Measurements from ENCODE around the gene FPR3.
"Not testable (repeated sequence)": the region's sequence is repeated elsewhere in the genome, so short reads cannot be mapped to it uniquely, and the experiment has no call there.

FPR3 gene, protein sequence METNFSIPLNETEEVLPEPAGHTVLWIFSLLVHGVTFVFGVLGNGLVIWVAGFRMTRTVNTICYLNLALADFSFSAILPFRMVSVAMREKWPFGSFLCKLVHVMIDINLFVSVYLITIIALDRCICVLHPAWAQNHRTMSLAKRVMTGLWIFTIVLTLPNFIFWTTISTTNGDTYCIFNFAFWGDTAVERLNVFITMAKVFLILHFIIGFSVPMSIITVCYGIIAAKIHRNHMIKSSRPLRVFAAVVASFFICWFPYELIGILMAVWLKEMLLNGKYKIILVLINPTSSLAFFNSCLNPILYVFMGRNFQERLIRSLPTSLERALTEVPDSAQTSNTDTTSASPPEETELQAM

DNA sequence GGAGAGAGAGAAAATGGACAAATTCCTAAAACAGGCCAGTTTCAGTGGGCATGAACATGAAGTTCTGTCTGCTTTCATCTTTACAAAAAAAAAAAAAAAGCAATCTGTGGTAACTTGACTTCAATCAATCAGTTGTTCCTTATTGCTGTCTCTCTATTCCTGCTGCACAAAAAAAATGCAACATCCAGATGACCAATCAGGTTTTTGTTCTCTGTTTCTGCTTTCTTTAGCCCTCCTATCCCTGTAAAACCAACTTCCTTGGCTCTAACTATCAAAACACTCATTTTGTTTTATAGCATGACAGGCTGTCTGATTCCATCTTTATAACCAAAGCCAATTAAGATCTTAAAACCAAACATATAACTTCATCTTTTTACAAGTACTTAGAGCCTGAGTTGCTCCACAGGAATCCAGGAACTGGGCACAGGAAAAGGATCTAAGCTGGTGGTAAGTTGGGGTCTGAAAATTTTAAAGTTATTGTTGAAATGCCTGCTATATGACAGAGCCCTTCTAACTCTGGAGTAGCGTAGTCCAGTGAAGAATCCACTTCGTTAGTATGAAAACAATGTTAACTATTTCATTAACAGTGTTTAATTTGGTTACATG, at the start of gene FPR3:
Gene FPR3, plus strand, starts transcription at position 273 of the 606 bp plus-strand sequence. CDS start 28,592 bp downstream, outside the sequence.
- DNase-seq (ENCODE audit: low read depth in 3 of 3, low spot score in 1 of 3) = no peak

DNA sequence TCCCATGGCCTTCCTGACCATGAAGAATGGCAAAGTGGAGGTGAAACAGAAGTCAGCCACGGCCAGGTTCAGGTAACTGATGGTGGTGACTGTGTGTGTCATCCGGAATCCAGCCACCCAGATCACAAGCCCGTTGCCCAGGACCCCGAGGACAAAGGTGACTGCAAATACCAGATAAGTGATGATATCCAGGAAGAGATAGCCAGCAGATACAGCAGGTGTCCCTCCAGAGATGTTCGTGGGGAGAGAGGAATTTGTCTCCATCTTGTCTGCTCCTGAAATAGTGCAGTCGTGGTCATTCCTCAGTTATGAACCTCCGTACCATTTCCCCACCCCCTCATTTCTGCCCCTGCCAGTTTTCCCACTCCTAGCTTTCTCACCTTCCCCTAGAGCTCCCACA, 48.2 kb upstream of the FPR3 start:
- no peak for DNase-seq (ENCODE audit: low read depth in 3 of 3, low spot score in 1 of 3)

DNA sequence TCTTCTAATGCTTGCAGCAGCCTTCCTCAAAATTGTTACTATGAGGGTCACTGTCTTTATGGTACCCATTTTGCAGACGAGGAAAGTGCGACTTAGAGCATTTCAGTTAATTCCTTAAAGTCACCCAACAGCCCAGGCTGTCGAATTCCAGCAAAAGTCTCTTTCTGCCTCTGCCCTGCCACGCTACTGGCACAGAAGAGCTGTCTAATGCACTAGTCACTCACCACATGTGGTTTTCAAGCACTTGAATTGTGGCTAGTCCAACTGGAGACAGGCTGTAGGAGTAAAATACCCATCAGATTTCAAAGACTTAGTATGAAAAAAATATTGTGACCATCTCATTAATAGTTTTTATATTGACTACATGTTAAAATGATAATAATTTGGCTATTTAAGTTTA, 45.0 kb upstream of the FPR3 start:
- no peak for DNase-seq (ENCODE audit: low read depth in 3 of 3, low spot score in 1 of 3)

DNA sequence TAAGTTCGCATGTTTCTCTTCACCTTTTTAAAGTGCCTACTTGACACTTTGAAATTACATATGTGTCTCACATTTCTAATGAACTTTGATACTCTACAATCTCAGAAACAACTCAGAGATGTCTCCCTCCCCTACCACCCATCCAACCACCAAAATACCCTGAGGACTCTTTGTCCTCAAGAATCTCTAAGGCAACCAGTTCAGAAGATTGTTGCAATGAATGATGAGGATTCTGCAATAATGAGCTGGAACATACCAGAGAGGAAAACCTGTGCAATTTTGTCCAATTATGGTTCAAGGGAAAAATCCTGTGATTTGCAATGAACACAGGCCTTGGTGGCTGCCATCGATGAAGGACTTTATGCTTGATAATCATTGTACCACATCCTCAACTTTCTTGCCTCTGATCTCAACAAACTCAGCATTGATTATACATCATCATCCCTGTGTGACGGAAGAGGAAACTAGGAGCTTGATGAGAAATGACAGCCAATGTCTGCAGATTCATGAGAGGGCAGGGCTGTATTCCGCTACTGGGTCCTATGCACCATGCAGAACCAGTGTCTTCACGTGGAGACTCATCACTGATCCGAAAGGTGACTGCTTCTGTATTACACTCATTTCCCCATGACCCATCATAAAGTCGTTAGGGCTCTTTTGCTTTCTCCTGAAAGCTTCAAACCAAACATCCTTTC, 44.4 kb upstream of the FPR3 start:
- no peak for DNase-seq (ENCODE audit: low read depth in 3 of 3, low spot score in 1 of 3)

DNA sequence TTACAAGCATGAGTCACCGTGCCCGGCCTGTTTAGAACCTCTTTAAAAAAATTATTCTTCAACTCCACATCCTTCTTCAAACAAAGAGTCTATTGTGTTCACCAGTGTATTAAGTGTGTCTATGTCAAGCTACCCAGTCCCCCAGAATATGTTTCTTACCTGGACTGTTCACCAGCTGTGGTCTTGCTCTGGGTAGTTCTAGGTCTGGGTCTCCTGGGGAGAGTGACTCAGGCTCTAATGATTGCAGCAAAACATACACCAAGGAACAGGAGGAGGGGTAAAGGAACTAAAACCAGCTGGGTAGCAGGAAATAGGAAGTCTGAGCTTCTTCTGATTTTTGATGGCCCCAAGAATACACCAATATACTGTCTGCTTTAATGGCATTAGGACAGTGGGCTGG, 43.3 kb upstream of the FPR3 start, which contains the start of gene FPR1:
Gene FPR1, minus strand, starts transcription at position 224 of the 400 bp plus-strand sequence. CDS start 4,884 bp downstream, outside the sequence.
- DNase-seq (ENCODE audit: low read depth in 3 of 3, low spot score in 1 of 3) = no peak

DNA sequence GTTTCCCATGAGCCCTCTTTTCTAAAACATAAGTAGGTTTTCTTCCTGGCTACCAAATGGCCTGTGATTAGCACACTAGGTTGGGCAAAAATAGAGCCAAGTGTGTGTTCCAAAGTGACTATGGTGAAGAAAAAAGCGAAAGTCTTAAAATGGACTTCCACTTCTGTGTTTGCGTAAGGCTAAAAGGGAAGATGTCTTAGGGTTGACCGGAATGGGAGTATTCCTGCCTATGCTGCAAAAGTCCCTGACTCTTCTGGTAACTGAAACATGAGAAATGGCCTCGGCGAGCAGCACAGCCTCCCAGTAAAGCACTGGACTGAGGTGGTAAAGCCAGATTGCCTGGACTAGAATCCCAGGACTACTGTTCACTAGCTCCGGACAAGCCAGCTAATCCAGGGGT, 40.8 kb upstream of the FPR3 start:
- no peak for DNase-seq (ENCODE audit: low read depth in 3 of 3, low spot score in 1 of 3)

DNA sequence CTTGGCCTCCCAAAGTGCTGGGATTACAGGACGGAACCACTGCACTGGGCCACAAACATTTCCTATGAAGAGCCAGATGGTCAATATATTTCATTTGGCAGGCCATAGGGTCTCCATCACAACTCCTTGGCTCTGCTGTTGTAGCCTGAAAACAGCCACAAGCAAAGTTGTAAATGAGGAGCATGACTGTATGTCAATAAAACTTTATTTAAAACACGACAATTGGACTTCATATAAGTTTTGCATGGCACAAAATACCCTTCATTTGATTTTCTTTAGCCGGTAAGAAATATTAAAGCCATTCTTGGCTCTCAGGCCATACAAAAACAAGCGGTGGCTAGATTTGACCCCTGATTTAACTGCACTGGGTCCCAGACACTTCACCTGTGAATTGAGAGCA, 40.2 kb upstream of the FPR3 start:
- no peak for DNase-seq (ENCODE audit: low read depth in 3 of 3, low spot score in 1 of 3)

DNA sequence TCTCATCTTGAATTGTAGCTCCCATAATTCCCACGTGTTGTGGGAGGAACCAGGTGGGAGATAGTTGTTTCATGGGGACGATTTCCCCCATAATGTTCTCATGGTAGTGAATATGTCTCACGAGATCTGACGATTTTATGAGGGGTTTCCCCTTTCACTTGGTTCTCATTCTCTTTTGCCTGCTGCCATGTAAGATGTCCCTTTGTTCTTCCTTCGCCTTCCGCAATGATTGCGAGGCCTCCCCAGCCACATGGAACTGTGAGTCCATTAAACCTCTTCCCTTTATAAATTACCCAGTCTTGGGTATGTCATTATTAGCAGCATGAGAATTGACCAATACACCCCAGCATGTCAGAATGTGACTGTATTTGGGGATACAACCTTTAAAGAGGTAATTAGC, 39.4 kb upstream of the FPR3 start:
- no peak for DNase-seq (ENCODE audit: low read depth in 3 of 3, low spot score in 1 of 3)

DNA sequence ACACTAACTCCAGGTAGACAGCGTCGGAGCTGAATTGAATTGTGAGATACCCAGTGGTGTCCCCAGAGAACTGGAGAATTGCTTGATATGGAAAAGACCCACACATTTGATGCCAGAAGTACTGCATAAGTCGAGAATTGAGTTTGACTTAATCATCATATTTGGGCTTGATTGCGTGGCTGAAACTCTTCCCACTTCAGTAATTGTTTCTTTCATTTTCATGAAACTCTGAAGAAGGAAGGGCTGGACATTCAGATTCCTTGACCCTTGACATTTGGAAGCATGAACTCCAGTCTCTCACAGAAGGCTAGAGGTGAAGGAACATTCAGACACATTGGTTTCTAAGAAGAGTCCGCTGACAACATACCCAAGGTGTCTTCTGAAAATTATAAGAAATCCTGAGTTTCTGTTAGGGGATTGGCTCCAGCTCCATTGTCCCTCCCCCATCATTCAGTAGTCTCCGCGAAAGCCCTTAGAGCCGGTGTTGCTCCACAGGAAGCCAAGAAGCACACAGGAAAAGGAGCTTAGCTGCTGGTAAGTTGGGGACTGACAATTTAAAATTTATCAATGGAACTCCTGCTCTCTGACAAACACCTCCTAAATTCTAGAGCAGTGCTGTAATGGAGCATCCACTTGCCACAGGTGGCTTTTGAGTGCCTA, 34.1 kb upstream of the FPR3 start, which contains the start of gene FPR2:
Gene FPR2, plus strand, starts transcription at position 484 of the 660 bp plus-strand sequence. CDS start 7,479 bp downstream, outside the sequence.
- DNase-seq (ENCODE audit: low read depth in 3 of 3, low spot score in 1 of 3) = no peak

DNA sequence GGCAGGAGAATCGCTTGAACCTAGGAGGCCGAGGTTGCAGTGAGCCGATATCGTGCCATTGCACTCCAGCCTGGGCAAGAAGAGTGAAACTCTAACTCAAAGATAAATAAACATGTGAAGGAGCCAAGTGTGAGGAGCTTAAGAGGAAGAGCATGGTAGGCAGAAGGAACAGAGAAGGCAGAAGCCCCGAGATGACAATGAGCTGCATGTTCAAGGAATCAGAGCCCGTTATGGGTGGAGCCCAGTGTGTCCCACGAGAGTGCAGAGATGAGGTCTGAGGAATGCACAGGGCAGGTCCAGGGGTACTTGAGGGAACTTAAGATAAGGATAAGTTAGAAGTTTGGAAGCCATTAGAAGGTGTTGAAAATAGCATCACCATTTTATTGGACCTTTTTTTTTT, 33.3 kb upstream of the FPR3 start:
- no peak for DNase-seq (ENCODE audit: low read depth in 3 of 3, low spot score in 1 of 3)

DNA sequence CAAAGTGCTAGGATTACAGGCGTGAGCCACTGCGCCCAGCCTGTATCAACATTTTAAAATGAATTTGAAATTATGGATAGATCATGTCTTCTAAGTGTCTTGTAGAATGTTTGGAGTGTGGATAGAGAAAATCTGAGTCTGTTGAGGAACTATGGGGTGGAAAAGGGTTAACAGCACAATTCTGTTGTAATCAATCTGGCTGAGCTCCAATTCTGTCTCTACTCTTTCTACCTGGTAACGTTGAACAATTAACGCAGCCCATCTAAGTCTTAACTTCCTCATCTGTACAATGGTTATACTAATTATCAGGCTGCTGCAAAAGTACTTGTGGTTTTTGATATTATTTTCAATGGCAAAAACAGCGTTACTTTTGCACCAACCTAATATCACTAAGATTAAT, 29.9 kb upstream of the FPR3 start:
- DNase-seq (ENCODE audit: low read depth in 3 of 3, low spot score in 1 of 3) = no peak

DNA sequence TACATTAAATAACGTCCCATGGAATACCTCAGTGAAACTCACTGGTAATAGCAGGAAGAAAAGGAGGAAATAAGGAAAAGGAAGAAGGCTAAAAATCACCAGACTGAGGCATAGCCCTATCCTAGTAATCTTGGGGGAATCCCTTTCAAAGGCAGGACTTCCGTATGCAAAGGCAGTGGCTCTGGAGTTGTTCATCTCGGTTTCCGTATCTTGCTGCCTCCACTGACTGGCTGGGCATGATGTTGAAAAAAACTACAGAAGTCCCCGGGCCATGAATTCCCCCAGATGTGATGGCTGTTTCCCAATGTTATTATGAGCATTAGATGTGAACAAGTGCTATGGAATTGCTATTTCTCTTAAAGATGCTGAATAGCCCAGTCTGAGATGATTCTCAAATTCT, 28.5 kb upstream of the FPR3 start:
- DNase-seq (ENCODE audit: low read depth in 3 of 3, low spot score in 1 of 3) = no peak

DNA sequence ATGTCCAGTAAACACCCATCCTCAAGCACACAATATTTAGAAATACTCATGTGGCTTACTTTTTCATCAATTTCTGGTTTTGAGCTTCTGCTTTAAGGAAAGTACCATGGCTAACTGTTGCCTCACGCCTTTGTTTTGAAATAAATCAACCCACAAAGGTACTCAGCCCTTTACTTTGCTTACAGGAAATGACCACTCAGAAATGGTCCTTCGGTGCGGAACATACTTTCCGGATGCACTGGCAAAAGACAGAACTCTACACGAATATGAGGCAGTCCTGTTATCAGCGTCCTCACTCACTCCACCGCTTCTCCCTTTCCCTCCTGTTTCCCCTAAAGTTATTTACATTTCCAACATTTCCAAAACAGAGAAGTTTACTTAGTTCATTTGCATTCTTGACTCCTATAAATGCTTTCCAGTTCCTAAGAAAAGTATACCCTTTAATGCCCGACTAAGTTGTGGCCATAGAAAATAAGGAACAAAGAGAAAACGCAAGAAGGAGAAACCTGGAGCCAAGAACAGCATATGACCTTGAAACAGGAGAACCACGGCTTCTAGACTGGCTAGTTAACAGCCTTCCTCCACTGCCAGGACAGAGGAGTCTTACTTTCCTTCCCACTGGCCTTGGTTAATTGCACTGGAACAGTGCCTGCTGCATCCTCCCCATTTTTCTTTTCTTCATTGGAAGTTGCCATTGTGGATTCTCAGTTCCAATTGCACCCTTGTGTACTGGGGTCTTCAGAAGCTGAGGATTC, 23.4 kb upstream of the FPR3 start:
- DNase-seq (ENCODE audit: low read depth in 3 of 3, low spot score in 1 of 3) = no peak

DNA sequence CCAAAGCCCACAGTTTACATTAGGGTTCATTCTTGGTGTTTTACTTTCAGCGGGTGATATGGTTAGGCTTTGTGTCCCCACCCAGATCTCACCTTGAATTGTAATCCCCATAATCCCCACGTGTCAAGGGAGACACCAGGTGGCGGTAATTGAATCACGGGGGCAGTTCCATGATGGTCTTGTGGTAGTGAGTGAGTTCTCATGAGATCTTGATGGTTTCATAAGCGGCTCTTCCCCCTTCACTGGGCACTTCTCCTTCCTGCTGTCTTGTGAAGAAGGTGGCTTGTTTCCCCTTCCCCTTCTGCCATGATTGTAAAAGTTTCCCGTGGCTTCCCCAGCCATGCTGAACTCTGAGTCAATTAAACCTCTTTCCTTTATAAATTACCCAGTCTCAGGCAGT, 22.0 kb upstream of the FPR3 start:
- no peak for DNase-seq (ENCODE audit: low read depth in 3 of 3, low spot score in 1 of 3)

DNA sequence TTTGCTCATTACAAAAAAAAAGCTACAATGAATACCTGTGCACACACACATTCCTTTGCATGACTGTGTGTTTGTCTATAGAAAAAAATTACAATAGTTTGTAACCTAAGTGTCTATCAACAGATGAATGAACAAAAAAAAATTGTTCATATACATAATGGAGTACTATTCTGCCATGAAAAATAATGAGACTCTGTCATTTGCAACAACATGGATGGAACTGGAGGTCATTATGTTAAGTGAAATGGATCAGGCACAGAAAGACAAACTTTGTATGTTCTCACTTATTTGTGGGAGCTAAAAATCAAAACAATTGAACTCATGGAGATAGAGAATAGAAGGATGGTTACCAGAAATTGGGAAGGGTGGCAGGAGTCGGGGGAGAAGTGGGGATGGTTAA, 18.4 kb upstream of the FPR3 start:
- DNase-seq (ENCODE audit: low read depth in 3 of 3, low spot score in 1 of 3) = not testable (repeated sequence)

DNA sequence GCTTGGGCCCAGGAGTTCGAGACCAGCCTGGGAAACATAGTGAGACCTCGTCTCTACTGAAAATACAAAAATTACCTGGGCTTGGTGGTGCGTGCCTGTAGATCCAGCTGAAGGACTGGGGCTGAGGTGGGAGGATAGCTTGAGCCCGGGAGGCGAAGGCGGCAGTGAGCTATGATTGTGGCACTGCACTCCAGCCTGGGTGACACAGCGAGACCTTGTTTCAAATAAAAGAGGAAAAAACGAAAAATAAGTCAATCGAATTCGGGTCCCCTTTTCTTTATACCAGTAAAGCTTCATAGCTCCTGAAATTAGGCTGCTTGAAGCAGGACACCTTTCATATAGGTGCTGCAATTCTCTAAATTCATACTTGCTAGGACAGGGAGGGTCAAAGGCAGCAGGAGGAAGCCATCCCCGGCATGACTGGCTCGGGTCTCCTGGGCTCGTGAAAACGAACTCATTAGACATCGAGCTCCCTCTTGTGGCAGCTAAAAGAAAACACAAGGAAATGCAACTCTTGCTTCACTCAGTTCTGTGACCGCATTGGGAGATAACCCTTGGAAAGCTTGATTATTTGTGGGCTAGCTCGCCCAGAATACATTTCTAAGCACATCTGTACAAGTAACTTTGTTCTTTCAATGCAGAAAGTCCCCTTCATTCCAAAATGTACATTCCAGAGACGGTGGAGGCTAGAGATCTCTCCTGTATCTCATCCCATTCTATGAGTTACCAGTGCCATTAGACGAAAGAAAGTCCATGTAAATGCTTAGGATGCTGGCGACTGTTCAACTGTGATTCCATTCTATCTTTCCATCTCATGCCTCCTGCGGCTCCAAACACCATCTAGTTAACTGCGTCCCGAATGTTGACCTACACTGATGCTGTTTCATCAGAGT, 17.1 kb upstream of the FPR3 start:
- DNase-seq (ENCODE audit: low read depth in 3 of 3, low spot score in 1 of 3) = peak in 1 of 3 donors; percentile 5

DNA sequence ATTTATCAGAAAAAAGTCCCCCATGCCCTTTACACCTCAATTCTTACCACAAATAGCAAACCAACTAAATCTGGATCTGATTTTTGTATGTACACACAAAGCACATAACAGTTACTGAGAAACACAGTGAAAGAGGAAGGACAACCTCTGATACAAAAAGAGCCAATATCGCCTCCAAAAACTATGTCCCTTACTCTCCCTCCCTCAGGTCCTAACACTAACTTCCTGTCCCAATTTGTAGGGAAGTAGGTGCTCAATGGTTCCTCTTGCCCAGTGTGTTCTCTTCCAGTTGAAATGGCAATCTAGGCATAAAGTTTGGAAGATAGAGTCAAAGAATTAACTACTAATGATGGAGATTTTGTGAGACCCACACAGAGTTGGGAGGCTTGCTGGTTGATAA, 15.8 kb upstream of the FPR3 start:
- DNase-seq (ENCODE audit: low read depth in 3 of 3, low spot score in 1 of 3) = no peak

DNA sequence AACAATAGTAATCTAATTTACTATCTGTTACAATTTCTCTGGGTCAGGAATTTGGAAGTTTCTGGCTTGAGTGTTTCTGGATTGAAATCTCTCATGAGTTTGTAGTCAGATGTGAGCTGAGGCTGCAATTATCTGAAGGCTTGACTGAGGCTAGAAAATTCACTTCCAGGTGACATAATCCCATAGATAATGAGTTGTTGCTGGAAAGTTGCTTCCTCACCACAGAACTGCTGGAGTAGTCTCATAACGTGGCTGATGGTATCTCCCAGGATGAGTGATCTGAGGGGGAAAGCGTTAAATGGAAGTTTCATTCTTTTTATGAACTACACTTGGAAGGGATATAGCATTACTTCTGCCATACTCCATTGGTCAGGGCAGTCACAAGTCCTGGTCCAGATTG, 15.3 kb upstream of the FPR3 start:
- no peak for DNase-seq (ENCODE audit: low read depth in 3 of 3, low spot score in 1 of 3)

DNA sequence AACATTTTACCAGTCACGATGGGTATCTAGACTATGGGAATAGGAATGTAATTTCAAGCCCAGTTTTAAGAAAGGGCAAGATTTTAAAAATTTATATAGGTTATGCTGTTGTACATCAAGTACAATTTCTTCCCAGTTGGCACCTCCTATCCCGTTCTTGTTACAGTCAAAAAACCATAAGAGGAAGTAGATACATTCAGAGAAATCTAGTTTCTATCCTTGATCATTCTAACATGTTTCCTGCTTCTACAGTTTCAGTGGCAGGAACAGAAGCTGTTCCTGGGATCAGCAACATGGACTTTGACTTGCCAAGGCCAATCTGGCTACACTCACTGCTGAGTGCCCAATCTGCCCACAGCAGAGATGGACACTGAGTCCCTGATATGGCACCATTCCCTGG, 14.7 kb upstream of the FPR3 start:
- no peak for DNase-seq (ENCODE audit: low read depth in 3 of 3, low spot score in 1 of 3)

DNA sequence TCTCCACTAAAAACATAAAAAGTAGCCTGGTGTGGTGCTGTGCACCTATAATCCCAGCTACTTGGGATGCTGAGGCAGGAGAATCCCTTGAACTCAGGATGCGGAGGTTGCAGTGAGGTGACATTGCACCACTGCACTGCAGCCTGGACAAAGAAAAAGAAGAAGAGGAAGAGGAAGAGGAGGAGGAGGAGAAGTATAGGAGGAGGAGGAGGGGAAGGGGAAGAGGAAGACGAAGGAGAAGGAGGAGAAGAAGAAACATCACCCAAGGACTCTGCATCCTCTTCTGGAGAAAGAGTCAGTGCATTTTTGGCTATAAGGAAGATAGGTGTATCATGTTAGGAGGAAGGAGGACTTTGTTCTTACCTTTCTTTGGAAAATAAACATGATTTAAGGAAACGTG, 13.0 kb upstream of the FPR3 start:
- DNase-seq (ENCODE audit: low read depth in 3 of 3, low spot score in 1 of 3) = no peak
